Measurements from ENCODE around the gene GPX5.
"Not testable (repeated sequence)": the region's sequence is repeated elsewhere in the genome, so short reads cannot be mapped to it uniquely, and the experiment has no call there.

The GPX5 gene, protein sequence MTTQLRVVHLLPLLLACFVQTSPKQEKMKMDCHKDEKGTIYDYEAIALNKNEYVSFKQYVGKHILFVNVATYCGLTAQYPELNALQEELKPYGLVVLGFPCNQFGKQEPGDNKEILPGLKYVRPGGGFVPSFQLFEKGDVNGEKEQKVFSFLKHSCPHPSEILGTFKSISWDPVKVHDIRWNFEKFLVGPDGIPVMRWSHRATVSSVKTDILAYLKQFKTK

DNA sequence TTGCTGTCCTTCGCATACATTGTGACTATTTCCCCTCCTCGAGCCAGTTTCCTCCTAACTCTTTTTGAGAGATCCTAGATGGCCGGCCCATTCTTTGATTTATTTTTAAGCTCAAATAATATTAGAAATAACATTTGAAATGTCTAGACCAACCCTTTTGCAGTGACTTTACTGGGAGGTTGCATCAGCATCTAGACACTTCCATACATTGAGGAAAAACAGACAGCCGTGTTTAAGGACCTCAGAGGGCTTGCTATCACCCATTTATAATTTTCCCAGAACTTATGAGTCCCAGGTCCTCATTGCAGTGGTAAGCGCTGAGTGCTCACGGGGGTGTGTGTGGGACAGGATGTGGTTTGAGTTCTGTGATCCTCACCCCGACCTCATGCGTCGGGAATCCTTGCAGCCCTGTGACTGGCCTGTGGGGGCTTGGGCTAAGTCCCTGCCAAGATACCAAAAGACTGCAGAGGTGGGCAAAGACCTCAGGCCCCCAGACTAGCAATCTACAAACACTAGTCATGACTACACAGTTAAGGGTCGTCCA is at the start of gene GPX5:
TSS of gene GPX5 (plus strand) at position 386 of the 544 bp plus-strand sequence. CDS start at position 519, 133 bp downstream.
- DNase-seq, result no peak

- DNase-seq, result no peak
Measured at GRCh38 chr6:28478518-28478917, 47.2 kb upstream of the GPX5 start.

DNA sequence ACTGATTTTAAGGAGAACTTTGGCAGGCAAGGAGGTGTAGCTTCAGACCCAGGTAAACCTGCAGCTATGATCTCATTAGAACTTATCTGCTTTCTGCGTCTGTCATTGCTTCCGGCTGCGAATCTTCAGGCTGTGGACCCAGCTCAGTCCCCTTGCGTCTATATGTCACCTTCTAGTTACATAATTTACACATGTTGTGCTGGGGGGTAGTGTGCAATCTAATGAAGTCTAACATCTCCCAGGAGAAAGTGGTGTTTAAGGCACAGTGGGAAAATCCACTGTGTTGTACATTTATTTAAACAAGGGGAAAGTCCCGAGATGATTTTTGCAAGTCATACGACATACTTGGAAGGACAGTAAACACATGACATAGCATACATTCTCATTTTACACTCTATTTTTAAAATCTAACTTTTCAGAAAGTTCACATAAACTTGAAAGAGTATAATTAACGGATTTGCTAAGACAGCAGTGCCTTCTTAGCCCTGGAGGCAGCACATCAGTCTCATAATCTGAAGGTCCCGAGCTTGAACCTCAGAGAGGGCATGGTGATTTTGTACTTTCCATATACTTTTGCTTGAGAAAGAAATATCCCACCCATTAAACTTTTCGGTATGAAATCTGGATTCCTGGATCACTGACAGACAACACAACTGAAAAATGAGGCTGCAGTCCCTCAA is 45.3 kb upstream of the GPX5 start:
- no peak for DNase-seq

DNA sequence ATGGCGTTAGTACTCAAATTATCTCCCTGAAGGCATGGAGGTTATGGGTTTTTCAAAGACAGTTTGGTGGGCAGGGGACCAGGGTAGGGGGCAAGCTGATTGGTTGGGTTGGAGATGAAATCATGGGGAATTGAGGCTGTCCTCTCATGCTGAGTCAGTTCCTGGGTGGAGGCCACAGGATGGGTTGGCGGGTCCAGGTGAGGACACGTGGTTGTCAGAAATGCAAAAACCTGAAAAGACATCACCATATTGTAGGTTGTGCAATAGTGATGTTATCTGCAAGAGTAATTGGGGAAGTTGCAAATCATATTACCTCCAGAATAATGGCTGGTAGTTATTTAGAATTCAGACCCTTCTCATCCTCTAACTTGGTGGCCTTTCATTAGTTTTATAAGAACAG is 40.2 kb upstream of the GPX5 start:
- DNase-seq, result no peak

DNA sequence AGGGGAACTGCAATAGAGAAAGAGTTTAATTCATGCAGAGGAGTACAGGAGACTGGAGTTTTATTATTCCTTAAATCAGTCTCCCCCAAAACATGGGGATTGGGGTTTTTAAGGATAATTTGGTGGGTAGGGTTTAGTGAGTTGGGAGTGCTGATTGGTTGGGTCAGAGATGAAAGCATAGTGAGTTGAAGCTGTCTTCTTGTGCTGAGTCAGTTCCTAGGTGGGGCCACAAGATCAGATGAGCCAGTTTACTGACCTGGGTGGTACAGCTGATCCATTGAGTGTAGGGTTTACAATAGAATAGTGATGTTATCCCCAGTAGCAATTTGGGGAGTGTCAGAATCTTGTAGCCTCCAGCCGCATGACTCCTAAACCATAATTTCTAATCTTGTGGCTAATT is 39.1 kb upstream of the GPX5 start:
- DNase-seq, result no peak

DNA sequence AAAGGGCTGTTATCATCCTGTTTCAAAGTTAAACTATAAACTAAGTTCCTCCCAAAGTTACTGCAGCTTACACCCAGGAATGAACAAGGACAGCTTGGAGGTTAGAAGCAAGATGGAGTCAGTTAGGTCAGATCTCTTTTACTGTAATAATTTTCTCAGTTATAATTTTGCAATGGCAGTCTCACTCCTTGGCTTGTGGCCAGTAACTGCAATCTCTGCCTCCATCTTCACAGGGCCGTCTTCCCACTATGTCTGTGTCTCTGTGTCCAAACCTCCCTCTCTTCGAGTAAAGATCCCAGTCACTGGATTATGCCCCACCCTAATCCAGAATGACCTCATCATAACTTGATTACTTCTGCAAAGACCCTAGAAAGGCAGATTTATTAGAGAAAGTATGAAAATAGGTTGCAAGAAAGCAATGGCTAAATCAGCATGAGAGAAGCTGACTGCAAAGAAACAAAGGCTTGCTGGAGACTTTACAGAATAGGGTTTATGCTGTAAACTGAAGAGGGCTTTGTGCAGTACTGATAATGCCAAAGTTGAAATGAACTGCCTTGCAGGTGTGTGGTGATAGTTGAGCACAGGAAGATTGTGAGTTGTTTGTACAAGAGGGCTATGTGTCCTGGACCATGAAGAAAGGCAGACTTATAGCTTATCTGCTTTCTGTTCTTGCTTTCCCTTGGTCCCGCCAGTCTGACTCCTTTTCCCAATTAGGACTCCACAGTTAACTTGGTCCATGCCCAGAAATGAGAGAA is 38.5 kb upstream of the GPX5 start:
- no peak for DNase-seq

GRCh38 chr6:28488916-28489365 is 36.7 kb upstream of the GPX5 start:
- peak; percentile 58 for DNase-seq

DNA sequence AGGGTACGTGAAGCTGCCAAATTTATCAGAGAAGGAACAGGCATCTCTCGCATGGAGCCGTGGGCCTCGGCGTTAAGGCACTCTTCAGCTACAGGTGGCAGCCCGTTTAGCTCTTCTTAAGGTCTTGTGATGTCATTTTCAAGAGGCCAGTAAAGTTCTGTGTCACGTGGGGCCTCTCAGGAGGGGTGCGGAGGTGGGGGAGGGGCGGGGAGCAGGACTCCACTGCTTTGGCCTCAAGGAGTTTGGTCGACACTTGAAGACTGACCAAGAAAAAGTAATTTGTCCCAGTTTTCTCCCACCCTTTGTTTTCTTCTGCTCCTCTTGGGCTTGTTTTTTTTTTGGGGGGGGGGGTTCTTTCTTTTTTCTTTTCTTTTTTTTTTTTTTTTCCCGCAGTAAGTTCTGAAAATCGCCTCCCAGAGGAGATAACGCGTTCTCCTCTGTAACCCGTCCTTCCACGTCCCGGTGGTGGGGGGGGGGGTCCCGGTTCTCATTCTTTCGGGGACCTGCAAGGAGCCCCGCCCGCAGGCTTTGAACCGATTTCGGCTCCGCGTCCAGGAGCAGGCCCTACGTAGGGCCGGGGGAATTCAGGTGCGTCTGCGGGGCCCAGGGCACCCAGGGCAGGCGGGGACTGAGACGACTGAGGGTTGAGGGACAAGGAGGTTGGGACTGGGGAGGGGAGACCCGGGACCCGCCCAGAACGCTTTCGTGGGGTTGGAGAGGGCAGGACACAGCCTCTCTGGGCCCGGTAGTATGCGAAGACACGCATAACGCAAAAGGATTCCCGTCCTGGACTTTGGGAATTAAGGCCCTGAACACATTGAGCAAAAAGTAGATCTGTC is 36.1 kb upstream of the GPX5 start:
- DNase-seq, result peak; percentile 68

GRCh38 chr6:28490205-28490890 is 35.3 kb upstream of the GPX5 start:
- DNase-seq, result no peak

GRCh38 chr6:28491984-28492317 is 33.7 kb upstream of the GPX5 start:
- DNase-seq, result no peak

- no peak for DNase-seq
Measured at GRCh38 chr6:28496099-28496779, 29.4 kb upstream of the GPX5 start.

DNA sequence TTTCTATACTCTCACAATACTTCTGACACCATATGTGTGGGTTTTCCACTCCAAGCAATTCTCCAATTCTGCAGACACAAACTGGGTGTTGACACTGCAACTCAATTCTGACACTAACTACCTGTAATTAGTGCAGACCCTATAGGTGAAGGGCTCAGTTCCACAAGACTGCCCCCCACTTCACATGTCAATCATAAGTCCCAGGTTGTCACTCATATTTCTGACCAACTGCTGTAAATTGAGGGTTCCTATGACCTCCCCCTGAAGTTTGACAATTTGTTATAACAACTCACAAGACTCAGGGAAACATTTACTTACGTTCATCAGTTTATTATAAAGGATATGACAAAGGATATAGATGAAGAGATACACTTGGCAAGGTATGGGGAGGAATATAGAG is 28.4 kb upstream of the GPX5 start:
- DNase-seq, result no peak

GRCh38 chr6:28497893-28498292 is 27.8 kb upstream of the GPX5 start:
- no peak for DNase-seq

- DNase-seq, result no peak
Measured at GRCh38 chr6:28501259-28501658, 24.4 kb upstream of the GPX5 start.

DNA sequence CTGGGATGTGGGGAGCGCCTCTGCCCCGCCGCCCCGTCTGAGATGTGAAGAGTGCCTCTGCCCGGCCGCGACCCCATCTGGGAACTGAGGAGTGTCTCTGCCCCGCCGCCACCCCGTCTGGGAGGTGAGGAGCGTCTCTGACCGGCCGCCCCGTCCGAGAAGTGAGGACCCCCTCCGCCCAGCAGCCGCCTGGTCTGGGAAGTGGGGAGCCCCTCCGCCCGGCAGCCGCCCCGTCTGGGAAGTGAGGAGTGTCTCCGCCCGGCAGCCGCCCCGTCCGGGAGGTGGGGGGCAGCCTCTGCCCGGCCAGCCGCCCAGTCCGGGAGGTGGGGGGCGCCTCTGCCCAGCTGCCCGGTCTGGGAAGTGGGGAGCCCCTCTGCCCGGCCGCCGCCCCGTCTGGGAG is 23.5 kb upstream of the GPX5 start:
- not testable (repeated sequence) for DNase-seq

DNA sequence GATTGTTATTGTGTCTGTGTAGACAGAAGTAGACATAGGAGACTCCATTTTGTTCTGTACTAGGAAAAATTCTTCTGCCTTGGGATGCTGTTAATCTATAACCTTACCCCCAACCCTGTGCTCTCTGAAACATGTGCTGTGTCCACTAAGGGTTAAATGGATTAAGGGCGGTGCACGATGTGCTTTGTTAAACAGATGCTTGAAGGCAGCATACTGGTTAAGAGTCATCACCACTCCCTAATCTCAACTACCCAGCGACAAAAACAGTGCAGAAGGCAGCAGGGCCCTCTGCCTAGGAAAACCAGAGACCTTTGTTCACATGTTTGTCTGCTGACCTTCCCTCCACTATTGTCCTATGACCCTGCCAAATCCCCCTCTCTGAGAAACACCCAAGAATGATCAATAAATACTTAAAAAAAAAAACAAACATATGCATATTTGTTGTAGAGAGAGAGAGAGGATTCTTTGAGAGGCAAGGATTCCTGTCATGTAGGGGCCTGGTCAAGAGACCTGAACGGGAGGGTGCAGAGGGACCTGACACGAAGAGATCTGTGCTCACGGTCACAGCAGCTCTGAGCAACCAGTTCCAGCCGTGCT is 22.9 kb upstream of the GPX5 start:
- DNase-seq, result not testable (repeated sequence)

DNA sequence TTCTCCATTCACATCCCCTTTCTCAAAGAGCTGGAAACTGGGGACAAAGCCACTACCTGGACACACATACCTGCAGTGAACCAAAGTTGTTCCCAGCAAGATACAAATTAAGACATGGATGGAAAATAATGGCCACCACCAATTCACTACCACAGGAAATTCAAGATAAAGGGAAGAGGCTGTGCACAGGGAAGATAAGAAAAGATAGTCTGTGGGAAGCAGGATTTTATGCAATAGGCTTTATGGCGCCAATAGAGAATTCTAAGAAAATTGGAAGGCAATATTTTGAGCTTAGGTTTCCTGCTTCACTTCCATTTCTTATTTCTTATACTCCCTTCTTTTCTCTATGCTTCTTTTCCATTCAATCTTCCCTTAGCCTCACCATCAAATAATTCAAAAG is 19.9 kb upstream of the GPX5 start:
- no peak for DNase-seq

DNA sequence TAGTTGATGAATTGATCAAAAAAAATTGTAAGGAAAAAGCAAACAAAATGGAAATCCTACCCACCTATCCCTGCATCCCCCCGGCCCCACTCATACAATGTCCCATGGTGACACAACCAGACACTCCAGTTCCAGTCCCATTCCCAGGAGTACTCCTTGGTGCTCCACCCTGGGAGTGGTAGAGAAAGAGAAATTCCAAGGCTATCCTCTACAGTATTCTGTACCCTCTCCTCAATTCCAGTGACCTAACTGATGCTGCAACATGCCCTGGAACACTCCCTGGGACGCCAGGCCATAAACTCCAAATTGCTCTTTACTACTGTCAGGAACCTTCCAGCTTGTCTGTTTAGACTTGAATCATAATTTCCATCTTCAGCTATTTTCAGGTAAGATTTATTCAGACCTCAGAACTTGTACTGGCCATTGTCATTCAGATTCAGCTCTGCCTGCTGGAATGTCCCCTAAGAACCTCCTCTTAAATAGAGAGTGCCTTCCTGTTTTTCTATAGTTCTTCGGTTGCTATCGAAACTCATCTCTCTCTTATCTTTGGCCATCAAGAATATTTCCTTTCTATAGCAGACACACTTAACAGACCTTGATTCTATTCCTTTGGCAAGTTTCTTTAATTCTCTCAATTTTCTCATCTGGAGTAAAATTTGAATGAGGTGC is 18.7 kb upstream of the GPX5 start:
- no peak for DNase-seq

DNA sequence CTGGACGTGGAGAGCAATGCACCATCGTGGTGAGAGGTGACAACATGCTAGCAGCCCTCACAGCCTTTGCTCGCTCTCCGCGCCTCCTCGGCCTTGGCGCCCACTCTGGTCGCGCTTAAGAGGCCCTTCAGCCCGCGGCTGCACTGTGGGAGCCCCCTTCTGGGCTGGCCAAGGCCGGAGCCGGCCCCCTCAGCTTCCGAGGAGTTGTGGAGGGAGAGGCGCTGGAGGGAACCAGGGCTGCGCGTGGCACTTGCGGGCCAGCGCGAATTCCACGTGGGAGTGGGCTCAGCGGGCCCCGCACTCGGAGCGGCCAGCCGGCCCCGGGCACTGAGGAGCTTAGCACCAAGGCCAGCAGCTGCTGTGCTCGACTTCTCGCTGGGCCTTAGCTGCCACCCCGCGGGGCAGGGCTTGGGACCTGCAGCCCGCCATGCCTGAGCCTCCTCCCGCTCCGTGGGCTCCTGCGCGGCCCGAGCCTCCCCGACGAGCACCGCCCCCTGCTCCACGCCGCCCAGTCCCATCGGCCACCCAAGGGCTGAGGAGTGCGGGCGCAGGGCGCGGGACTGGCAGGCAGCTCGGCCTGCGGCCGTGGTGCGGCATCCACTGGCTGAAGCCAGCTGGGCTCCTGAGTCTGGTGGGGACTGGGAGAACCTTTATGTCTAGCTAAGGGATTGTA is 13.9 kb upstream of the GPX5 start:
- DNase-seq, result no peak

GRCh38 chr6:28512387-28512786 is 13.3 kb upstream of the GPX5 start:
- DNase-seq, result not testable (repeated sequence)

All from HCEC 1CT (cell line).